DMS153 treated with DMSO at 0.1 percent for 48 hours (cell line): Measurements from ENCODE around the gene CYP1B1.
A peak's percentile ranks its signal among the peaks of the same experiment; 100 is the strongest.
"Not testable (repeated sequence)": the region's sequence is repeated elsewhere in the genome, so short reads cannot be mapped to it uniquely, and the experiment has no call there.

Source experiments
- DNase-seq: peaks from one replicate; lab custom pipeline; 2025; ENCODE audit not compliant: unreplicated experiment; lab: John Stamatoyannopoulos, UW

CYP1B1 gene

DNA sequence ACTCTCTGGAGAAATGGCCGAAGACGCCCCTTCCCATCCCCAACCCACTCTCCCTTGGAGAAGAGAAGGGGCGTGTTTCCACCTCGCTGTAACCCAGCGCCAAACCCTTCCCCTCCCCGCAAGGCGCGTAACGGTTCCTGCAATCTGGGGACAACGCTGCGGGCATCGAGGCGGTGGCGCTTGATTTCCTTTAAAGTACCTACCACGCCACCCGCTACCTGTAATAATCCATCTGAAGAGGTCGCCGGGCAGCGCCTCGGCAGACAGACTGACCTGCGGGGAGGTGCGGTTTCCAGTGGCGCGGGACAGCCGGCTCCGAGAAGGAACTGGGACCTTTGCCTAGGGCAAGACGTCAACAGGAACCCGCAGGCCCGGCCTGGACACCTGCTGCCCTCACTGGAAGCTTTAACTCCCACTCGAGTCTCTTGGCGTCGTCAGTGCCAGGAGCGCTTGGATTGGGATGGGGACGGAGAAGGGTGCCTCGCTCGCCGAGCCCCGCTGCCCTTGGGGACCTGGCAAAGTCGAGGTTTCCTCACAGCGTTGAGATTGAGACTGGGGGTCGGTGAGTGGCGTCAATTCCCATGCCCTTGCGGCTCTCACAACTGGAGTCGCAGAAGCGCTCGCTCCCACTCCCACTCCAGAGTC lies at the start of gene CYP1B1:
Gene CYP1B1, minus strand, starts transcription at position 645 of the 645 bp plus-strand sequence. CDS start 763 bp downstream, outside the sequence.
- no peak for DNase-seq

DNA sequence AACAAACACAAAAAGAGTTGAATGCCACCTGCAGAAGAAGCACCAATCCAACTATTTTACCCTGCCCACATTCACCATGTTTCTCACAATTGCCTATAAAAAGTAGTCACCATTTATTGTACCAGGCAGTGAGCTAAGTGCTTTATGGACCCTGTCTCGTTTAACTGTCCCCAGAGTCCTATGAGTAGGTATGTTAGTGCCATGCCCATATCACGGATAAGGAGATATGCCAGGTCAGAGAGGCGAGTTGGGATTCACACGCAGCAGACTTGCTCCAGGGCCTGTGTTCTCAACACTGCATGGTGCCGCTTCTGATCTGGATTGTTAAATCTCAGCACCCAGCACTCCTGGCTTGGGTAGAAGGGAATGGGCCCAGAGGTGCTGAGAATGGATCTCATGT lies 49.1 kb upstream of the CYP1B1 start:
- no peak for DNase-seq

DNA sequence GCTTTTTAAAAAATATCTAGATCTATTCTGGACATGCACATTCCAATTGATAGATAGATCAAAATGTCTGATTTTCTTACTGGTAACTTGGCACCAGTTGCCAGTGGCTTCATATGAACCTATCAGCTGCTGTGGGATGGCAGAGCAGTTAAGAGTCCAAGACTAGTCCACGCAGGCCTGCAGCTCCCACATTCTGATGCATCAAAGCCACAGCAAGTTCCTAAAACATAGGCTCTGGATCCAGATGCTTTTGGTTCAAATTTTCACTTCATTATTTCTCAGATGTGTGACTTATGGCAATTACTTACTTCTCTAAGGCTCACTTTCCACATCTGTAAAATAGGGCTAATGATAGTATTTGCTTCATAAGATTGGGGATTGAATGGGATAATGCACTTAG lies 48.0 kb upstream of the CYP1B1 start:
- no peak for DNase-seq

DNA sequence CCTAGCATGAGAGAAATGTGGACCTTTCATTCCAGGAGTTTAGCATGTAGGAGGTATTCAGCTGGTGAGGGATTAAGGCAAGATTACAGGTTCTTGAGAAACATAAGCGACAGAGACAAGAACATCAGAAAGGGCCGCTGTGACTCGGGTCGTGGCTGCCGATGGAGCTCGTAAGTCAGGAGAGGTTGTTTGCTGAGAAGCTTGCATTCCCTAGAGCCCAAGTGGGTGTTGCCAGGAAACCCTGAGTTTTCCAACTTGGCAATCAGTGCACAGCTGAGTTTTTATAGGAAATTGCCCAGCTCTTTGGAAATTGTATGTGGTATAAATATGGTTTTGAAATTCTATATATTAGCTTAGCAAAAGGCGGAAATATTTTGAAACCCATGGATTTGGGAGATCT lies 46.4 kb upstream of the CYP1B1 start:
- DNase-seq = no peak

DNA sequence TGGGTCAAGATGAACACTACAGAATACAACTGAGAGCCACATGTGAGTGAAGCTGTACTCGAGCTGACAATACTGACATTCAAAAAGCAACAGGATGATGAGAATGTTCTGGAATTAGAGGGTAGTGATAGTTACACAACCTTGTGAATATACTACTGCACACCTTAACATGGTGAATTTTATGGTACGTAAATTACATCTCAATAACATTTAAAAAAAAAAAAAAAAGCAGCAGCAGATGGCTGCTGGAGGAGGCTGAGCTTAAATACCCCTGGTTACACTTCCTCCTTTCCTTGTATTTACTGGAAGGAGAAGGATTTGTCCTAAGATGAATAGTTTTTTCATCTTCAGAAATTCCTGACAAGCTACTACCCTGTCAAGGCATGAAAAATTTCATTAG lies 45.5 kb upstream of the CYP1B1 start:
- DNase-seq = no peak

DNA sequence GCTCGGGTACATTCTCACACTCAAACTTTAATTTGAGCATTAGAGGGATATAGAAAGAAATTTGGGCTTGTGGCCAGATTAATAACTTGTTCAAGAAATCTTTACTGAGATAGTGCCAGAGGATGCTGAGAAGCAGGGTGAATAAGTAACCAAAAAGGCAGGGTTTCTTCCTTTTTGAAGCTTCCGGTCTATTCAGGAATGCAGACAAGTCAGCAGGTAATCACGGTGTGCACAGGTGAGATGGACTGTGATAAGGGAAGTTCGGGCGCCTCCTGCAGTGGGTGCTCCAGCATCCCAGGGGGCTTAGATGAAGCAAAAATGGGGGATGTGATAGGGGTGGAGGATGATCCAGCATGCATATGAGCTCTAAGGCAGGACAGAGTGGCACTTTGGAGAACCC lies 44.9 kb upstream of the CYP1B1 start:
- no peak for DNase-seq

DNA sequence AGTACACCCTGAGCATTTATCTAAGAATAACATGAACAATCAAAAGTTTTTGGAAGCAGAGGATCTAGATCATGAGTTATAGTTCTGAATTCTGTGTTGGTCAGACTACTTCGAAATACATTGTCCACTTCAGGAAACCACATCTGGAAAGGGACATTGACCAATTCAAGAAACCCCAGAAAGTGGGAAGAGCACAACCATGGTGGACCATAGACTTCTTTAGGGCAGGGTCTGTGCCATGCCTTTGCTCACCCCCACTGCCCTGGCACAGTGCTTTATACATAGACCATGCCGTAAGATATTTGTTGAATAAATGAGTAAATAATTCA lies 44.3 kb upstream of the CYP1B1 start:
- no peak for DNase-seq

DNA sequence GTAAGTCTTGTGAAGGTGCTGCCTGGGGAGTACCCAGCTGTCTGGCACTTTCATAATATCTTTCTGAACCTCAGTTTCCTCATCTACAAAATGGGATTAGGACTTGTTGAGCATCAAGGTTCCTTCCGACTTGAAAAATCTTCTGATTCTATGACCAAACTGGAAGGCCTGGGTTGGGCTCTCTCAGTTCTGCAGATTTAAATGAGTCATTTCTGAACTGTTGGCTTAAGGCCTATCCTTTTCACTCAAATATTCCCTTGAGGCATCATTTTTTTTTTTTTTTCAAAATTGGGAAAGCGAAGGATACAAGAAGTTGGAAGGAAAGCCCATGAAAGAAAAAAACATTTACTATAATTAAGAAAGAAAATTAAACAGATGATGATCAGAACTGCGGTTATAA lies 40.8 kb upstream of the CYP1B1 start:
- no peak for DNase-seq

DNA sequence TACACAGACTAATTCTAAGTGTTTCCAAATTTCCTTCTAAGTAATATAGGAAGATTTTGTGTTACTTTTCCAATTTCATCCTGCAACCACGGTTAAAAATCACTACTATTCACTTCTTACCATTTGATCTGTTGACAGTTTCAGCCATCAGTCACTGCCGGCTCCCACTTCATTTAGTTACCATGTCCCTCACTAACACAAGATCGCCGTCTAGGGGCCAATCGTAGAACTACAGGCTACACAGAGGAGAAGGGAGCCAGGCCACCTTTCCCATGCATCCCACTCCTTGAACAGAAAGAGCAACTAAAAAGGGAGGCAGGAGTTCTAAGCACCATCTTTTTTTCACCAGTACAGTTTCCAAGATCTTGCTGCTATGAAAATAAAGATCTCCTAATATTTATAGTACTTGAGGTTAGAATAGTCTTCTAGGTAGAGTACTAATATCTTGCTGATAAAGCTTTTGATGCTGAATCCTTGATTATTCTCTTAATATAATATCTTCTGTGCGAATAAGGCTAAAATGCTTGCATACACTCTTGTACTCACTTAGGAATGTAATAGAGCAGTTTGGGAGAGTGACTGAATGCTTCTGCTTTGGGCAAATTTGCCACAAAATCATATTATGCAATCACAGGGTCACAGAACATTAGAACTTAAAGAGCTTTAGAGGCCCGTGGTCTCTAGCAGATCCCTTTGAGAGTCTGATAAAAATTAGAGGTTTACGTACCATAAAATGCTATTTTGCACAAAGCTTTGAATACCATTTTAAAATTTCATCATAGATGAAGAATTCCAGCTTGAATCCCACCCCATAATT lies 39.5 kb upstream of the CYP1B1 start:
- peak; percentile 47 for DNase-seq

DNA sequence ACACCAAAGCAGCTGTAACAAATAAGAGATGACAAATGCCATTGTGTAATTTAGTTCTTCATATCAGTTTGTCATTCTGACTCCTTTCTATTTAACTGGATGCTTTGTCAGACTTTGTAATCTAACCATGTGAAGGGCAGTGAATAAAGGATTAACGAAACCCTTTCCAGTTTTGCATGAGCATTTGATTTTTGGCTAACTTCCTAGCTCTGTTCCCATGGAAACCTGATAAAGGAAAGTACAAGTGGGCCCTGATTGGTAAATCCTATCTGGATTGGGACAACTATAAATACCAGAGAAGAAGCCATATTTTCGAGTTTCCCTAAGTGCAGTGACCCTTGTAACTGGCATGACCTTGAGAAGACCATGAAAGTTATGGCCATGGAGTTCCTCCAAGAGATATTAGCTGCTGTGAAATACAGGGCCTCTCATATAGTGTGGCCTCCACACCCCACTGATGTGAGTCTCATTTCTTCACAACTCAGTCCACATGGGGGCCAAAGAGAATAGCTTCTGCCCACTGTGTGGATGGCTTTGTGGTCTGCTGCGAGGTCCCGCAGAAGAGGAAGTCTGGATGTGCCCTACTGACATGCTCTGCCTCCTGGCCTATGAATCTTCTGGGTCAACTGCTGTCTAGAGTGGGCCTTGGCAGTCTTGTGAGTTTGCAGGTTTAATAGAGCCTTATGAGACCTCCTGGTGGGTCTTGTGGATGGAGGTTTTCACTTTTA lies 38.2 kb upstream of the CYP1B1 start:
- no peak for DNase-seq

DNA sequence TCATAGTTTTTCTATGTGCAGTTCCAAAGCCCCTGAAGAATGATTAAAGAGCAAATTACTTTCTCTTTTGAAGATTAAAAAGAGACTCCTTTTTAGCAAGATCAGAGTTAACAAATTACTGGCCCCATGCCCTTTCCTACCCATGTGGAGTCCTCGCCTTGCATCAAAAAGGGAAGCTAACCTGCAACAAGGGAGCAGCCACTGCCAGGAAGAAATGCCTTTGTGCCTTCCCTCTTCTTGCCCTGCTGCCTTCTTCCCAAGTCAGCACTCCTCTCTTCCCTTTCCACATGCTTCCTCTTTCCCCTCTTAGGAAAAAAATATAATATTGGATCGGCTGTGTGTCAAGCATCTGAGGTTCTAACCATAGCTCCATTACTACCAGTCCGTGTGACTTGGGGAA lies 37.1 kb upstream of the CYP1B1 start:
- DNase-seq = no peak

DNA sequence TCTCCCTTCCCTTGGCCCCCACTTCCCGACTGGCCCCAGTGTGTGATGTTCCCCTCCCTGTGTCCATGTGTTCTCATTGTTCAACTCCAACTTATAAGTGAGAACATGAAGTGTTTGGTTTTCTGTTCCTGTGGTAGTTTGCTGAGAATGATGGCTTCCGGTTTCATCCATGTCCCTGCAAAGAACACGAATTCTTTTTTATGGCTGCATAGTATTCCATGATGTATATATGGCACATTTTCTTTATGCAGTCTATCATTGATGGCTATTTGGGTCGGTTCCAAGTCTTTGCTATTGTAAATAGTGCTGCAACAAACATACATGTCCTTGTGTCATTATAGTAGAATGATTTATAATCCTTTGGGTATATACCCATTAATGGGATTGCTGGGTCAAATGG lies 35.4 kb upstream of the CYP1B1 start:
- not testable (repeated sequence) for DNase-seq

DNA sequence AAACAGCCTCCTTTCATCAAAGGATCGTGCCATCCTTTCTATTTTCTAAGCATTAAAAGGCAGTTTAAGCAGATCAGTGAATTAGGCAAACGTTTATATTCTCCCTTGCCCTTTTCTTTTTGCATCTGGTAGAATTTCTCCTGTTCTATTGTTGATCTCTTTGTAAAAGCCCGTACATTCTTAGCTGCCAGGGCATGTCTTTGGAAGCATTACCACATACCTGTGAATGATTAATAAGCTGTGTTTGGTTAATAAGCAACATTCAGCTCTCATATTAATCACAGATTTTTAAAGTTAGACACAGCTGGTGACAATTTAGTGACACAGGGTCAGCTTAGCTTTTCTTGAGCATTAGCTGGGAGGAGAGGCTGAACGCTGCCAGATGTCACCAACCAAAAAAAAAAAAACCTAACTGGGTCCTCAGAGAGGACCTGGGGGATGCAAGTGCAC lies 33.8 kb upstream of the CYP1B1 start:
- DNase-seq = no peak

DNA sequence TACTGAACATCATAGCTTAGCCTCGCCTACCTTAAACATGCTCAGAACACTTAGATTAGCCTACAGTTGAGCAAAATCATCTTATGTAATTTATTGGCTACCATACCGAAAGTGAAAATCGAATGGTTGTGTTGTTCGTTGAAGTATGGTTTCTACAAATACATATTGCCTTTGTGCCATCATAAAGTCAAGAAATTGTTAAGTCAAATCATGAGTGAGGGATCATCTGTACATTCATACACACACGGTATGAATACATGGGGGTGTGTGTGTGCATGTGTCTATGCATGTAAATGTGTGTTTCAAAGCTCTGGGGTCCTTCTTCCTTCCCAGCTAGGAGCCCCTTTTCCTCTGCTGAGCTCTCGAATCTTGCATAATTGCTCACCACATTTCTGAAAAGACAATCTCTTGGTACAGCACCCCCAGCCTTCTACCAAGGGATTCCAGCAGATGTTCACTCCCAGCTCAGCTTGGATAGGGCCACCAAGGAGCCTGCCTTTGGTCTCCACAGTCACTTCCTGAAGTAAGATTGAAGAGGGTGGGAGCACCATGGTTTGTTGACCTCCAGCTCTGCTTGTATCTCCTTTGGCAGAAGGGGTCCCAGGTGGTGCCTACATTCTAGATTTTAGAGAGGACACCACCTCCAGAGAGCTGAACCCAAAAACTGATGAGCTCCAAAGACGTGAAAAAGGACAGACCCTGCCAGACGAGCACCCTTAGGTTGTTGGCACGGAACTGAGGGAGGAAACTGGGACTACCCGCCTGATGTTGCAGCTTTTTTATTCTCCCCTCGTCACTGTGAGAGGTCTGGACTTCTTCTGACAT lies 33.2 kb upstream of the CYP1B1 start:
- no peak for DNase-seq

DNA sequence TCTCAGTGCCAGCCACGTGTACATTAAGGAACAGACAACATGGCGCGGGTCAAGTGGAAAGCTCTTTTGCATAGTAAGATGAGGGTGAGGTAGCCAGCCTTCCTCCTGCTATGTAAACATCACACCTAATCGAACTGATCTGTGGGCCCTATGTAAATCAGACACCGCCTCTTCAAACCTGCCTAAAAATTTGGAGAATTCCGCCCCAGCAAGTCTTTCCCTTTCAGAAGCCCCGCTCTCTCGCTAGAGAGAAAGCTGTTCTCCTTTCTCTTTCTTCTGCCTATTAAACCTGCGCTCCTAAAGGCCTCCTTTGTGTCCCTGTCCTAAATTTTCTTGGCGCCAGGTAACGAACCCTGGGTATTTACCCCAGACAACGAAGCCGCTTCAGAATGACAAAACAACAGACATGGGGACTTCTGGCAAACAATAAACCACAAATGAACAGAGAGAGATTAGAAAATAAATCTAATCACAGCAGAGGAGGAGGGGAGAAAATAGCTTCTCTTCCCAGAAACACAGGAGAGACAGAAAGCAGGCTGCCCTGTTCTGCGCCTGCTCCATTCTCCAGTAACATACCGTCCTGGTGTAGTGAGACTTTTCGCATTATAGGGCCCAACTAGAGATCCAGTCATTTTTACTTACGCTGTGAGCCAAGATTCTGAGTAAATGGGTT lies 31.9 kb upstream of the CYP1B1 start:
- no peak for DNase-seq

DNA sequence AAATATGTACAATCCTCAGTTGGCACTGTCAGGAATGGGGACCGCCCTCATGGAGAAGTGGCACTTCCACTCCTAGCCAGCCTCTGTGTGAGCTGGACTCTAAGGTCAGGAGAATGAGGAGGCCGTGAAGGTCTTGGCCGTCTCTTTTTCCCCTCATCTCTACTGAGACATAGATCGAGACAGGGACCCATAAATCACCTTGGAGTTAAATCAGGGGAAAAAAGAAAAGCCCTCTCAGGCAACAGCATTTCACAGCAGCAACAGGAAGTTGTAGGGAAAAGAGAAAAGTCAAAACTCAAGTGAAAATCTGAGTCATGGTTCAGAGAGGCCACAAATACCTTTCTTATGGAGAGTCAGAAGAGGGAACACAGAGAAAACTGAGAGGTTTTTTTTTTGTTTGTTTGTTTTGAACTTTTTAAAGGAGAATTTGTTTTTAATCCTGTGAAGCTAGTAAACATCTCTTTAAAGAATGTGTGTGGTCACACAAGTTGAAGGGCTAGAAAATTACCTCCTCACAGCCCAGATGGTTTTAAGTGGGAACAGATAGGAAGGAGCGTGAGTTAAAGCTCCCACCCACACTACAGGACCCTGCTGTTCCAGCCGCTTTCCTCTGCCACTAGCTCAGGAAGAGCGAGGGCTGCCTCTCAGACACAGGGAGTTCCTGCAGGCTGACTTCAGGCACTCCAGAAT lies 30.6 kb upstream of the CYP1B1 start:
- DNase-seq = no peak

DNA sequence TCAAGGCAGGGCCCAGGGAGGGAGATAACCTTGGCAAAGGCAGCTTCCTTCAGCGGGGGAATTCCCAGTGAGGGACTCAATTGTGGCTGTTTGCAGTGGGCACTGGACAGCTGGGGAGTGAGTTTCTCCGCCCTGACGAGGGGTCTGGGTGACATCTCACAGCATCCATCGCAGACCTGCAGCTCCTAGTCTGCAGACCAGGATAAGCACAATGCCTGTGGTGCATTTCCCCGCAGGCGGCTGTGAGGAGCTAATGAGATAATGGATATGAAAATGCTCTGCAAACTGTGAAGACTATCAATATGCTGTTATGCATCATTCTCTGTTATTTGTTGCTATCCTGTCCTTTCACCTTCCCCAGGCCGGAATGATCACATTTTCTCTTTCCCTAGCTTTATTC lies 30.0 kb upstream of the CYP1B1 start:
- no peak for DNase-seq

DNA sequence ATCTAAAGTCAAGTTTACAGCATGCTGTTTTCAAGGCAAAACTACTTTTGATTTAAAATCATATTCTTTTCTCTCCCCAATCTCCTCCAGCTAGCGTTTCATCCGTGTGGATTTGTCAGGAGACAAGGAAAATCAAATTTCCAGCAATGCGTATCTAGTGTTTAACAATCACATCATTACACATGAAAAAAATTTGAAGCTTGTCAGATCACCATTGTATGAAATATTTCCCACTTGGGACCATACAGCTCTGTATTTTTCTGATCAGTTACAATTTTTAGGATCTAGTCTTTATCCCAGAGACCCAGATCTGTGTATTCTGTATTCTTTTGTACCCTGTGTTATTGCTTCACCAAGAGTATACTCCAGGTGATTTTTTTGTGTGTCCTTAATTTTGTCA lies 28.6 kb upstream of the CYP1B1 start:
- no peak for DNase-seq

DNA sequence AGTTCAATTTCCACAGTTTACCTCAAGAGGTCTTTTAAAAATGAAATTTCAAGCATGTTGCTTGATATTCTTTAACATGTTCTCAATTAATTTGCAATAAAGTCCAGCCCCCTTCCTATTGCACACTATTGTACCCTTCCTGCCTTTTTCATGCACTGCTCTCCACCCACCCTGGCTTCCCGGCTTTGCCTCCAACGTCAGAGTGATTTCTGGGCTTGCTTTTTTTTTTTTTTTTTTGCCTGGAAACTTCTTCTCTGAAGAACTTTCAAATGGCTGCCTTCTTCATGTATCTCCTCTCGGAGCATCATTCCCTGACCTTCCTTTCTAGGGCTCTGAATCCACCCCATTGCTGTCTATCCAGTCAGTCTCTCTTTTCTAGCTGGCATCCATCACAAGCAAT lies 24.4 kb upstream of the CYP1B1 start:
- no peak for DNase-seq
